ENCODE data around the gene TMA7.

Gene TMA7

GRCh38 chr3:48407542-48408099 is 32.4 kb upstream of the TMA7 start:
- intact Hi-C loops (cut with DNase I): no loop called here
- DNase-seq: peak in 4 of 10 donors; percentile 2 to 40 (median 29)

- intact Hi-C loops (cut with DNase I): no loop called here
- DNase-seq: peak in 6 of 10 donors; percentile 1 to 72 (median 20)
Measured at GRCh38 chr3:48408823-48409281, 31.2 kb upstream of the TMA7 start.

- intact Hi-C loops (cut with DNase I): no loop called here
- peak in 7 of 10 donors; percentile 1 to 74 (median 9) for DNase-seq
Measured at GRCh38 chr3:48409291-48410201, 30.5 kb upstream of the TMA7 start.

GRCh38 chr3:48410205-48411040 is 29.6 kb upstream of the TMA7 start:
- intact Hi-C loops (cut with DNase I): no loop called here
- peak in 8 of 10 donors; percentile 0 to 72 (median 6) for DNase-seq

GRCh38 chr3:48411041-48411588 is 28.9 kb upstream of the TMA7 start:
- intact Hi-C loops (cut with DNase I): no loop called here
- DNase-seq: peak in 6 of 10 donors; percentile 1 to 47 (median 4)

- peak in 5 of 10 donors; percentile 3 to 62 (median 11) for DNase-seq
- intact Hi-C loops (cut with DNase I): no loop called here
Measured at GRCh38 chr3:48411606-48412374, 28.3 kb upstream of the TMA7 start.

- intact Hi-C loops (cut with DNase I): no loop called here
- peak in 5 of 10 donors; percentile 3 to 66 (median 39) for DNase-seq
Measured at GRCh38 chr3:48412375-48413001, 27.6 kb upstream of the TMA7 start.

- intact Hi-C loops (cut with DNase I): no loop called here
- DNase-seq: peak in 5 of 10 donors; percentile 4 to 70 (median 42)
Measured at GRCh38 chr3:48413086-48413485, 27.0 kb upstream of the TMA7 start.

- intact Hi-C loops (cut with DNase I): no loop called here
- peak in 4 of 10 donors; percentile 3 to 74 (median 66) for DNase-seq
Measured at GRCh38 chr3:48413611-48414010, 26.4 kb upstream of the TMA7 start.

- DNase-seq: peak in 9 of 10 donors; percentile 23 to 95 (median 58)
- intact Hi-C loops (cut with DNase I): no loop called here
Measured at GRCh38 chr3:48414376-48415250, 25.4 kb upstream of the TMA7 start.

- DNase-seq: peak in 4 of 10 donors; percentile 4 to 79 (median 46)
- intact Hi-C loops (cut with DNase I): no loop called here
Measured at GRCh38 chr3:48415251-48415953, 24.7 kb upstream of the TMA7 start.

- DNase-seq: peak in 4 of 10 donors; percentile 1 to 72 (median 56)
- intact Hi-C loops (cut with DNase I): no loop called here
Measured at GRCh38 chr3:48416091-48416505, 24.0 kb upstream of the TMA7 start.

- intact Hi-C loops (cut with DNase I): no loop called here
- DNase-seq: peak in 3 of 10 donors; percentile 41 to 50 (median 46)
Measured at GRCh38 chr3:48416546-48416945, 23.5 kb upstream of the TMA7 start.

GRCh38 chr3:48417529-48418108 is 22.4 kb upstream of the TMA7 start:
- DNase-seq: peak in 4 of 10 donors; percentile 1 to 70 (median 53)
- intact Hi-C loops (cut with DNase I): no loop called here

- intact Hi-C loops (cut with DNase I): no loop called here
Measured at GRCh38 chr3:48418140-48418539, 21.9 kb upstream of the TMA7 start.

GRCh38 chr3:48418651-48419050 is 21.4 kb upstream of the TMA7 start:
- intact Hi-C loops (cut with DNase I): no loop called here
- peak in 2 of 10 donors; percentile 20 to 34 for DNase-seq

More at GRCh38 chr3:48418140-48418539, 21.9 kb upstream of the TMA7 start:
- DNase-seq: peak in 1 of 10 donors; percentile 52

- intact Hi-C loops (cut with DNase I): no loop called here
- DNase-seq: peak in 4 of 10 donors; percentile 3 to 58 (median 34)
Measured at GRCh38 chr3:48419149-48419548, 20.9 kb upstream of the TMA7 start.

All from posterior cingulate gyrus (tissue), 11 donors.